HFFc6 (cell line): ENCODE results near the gene SCGB3A2. TPM values are rescaled to one million over a fixed set of nuclear protein-coding genes. Genes with fewer than 3 reads are reported as not detected.

Source experiments
- DNase-seq: peaks from one replicate; pipeline ENCODE4 v3.0.0-alpha.2; 2018
- H3K27ac Mint-ChIP-seq: 2 replicates; pipeline ENCODE4 v1.8.0; 2020; ENCODE audit warnings: mild to moderate bottlenecking, mixed read lengths
- H3K27me3 Mint-ChIP-seq: 2 replicates; pipeline ENCODE4 v1.8.0; 2021; ENCODE audit warnings: mild to moderate bottlenecking, moderate library complexity, mixed read lengths; ENCODE audit not compliant: insufficient read depth
- H3K36me3 Mint-ChIP-seq: 2 replicates; pipeline ENCODE4 v1.8.0; 2021; ENCODE audit warnings: low read depth, mixed read lengths
- H3K4me1 Mint-ChIP-seq: 2 replicates; pipeline ENCODE4 v1.8.0; 2020; ENCODE audit warnings: low read depth, mixed read lengths
- H3K4me3 Mint-ChIP-seq: 2 replicates; pipeline ENCODE4 v1.8.0; 2020; ENCODE audit warnings: mild to moderate bottlenecking, moderate library complexity, mixed read lengths
- H3K9me3 Mint-ChIP-seq: 2 replicates; pipeline ENCODE4 v1.8.0; 2020; ENCODE audit warnings: mild to moderate bottlenecking, mixed read lengths
- CTCF ChIP-seq: fragments of 200-600 bp; sonication (generic); IDR thresholded peaks from 2 replicates; pipeline ENCODE4 v1.5.0; 2021; ENCODE audit warnings: antibody characterized with exemption, mild to moderate bottlenecking
- total RNA-seq, 6 experiments: library from RNA; stranded (reverse); fragmentation: NEBNext Ultra II Directional; extraction: Animal tissue kit (Norgen Biotek cat#: 25700); gene quantifications; 2 replicates in 1 of 6; 3 replicates in 5 of 6; pipeline ENCODE4 v1.2.3, GENCODE V29; 2021

The SCGB3A2 gene
- total RNA-seq, 6 experiments from 2014 or later = not detected

- Mint-ChIP-seq H3K27me3 (no peaks in the 10 kb centered on the region), H3K4me1 (no peaks in the 10 kb centered on the region), H3K4me3 (no peak overlapping the region), H3K9me3 (peaks cover 20% of the 10 kb centered on the region), H3K36me3 (no peaks in the 10 kb centered on the region), H3K27ac (no peak overlapping the region)
- peak; percentile 35; the same call in 1 of the 2 replicates for TF ChIP-seq CTCF
- no peak for DNase-seq
Observed at GRCh38 chr5:147887026-147887627, 8.6 kb downstream of the SCGB3A2 start.

DNA sequence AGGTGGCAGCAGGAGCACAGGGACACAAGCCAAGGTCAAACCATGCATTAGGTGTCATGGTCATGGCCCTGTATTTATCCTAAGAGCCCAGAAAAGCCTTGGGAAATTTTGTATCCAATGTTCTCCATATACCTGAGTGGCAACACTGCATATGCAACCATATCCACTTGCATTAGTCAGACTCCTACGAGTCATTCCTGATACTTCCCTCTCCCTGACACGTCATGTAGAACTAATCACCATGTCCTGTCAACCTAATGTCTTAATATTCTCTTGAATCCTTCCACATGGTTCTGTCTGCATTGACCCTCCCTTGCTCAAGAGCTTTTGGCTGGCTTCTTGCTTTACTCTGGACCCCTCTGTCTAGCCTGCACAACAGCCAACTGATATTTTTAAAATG is 9.4 kb downstream of the SCGB3A2 start:
- peaks cover 18% of the 10 kb centered on the region for H3K9me3 Mint-ChIP-seq
- H3K27ac Mint-ChIP-seq = no peak overlapping the region
- no peaks in the 10 kb centered on the region for H3K27me3 Mint-ChIP-seq
- no peak for DNase-seq
- H3K4me1 Mint-ChIP-seq = no peaks in the 10 kb centered on the region
- no peak overlapping the region for H3K4me3 Mint-ChIP-seq
- no peaks in the 10 kb centered on the region for H3K36me3 Mint-ChIP-seq
- no peak for TF ChIP-seq CTCF

- H3K9me3 Mint-ChIP-seq = peaks cover 8% of the 10 kb centered on the region; the same call in 1 of the 2 replicates
- H3K27ac Mint-ChIP-seq = no peak overlapping the region
- H3K4me1 Mint-ChIP-seq = no peaks in the 10 kb centered on the region
- no peak overlapping the region for H3K4me3 Mint-ChIP-seq
- no peak for DNase-seq
- no peak for TF ChIP-seq CTCF
- H3K27me3 Mint-ChIP-seq = no peaks in the 10 kb centered on the region
- no peaks in the 10 kb centered on the region for H3K36me3 Mint-ChIP-seq
Observed at GRCh38 chr5:147892696-147893296, 14.3 kb downstream of the SCGB3A2 start.

- Mint-ChIP-seq H3K4me1 (no peaks in the 10 kb centered on the region), H3K27ac (no peak overlapping the region), H3K36me3 (no peaks in the 10 kb centered on the region), H3K9me3 (peaks cover 6% of the 10 kb centered on the region; the same call in 1 of the 2 replicates), H3K27me3 (no peaks in the 10 kb centered on the region), H3K4me3 (no peak overlapping the region)
- no peak for DNase-seq
- no peak for TF ChIP-seq CTCF
Observed at GRCh38 chr5:147893820-147894219, 15.3 kb downstream of the SCGB3A2 start.

GRCh38 chr5:147895864-147896263 is 17.4 kb downstream of the SCGB3A2 start:
- no peak overlapping the region for H3K27ac Mint-ChIP-seq
- peaks cover 11% of the 10 kb centered on the region for H3K9me3 Mint-ChIP-seq
- no peaks in the 10 kb centered on the region for H3K4me1 Mint-ChIP-seq
- H3K27me3 Mint-ChIP-seq = no peaks in the 10 kb centered on the region
- no peak for TF ChIP-seq CTCF
- no peak for DNase-seq
- no peak overlapping the region for H3K4me3 Mint-ChIP-seq
- no peaks in the 10 kb centered on the region for H3K36me3 Mint-ChIP-seq
